Embryonic facial prominence (tissue), 1 donor: ENCODE results near the gene VPS37C.
"Not testable (repeated sequence)": the region's sequence is repeated elsewhere in the genome, so short reads cannot be mapped to it uniquely, and the experiment has no call there.

Experiments used
- DNase-seq: peaks from one replicate; pipeline ENCODE4 v3.0.0-alpha.2; 2016; ENCODE audit errors: extremely low spot score

VPS37C gene

DNA sequence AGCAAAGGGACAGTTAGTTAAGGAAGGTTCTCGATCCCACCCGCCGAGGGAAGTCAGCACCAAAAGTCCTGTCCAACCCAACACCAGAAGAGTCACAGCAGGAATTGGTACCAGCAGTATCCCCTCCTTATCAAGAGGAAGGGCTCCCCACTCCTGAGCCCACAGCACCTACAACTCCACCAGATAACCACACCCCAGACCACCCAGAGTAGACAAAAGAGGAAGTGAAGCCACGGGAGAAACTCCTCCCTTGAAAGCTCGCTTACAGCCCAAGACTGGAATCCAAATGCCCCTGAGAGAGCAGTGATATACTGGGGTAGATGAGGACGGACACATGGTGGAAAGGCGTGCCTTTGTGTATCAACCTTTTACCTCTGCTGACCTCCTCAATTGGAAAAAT, 66.2 kb downstream of the VPS37C start:
- no peak for DNase-seq

- not testable (repeated sequence) for DNase-seq
Observed at GRCh38 chr11:61094167-61094566, 67.1 kb downstream of the VPS37C start.

DNA sequence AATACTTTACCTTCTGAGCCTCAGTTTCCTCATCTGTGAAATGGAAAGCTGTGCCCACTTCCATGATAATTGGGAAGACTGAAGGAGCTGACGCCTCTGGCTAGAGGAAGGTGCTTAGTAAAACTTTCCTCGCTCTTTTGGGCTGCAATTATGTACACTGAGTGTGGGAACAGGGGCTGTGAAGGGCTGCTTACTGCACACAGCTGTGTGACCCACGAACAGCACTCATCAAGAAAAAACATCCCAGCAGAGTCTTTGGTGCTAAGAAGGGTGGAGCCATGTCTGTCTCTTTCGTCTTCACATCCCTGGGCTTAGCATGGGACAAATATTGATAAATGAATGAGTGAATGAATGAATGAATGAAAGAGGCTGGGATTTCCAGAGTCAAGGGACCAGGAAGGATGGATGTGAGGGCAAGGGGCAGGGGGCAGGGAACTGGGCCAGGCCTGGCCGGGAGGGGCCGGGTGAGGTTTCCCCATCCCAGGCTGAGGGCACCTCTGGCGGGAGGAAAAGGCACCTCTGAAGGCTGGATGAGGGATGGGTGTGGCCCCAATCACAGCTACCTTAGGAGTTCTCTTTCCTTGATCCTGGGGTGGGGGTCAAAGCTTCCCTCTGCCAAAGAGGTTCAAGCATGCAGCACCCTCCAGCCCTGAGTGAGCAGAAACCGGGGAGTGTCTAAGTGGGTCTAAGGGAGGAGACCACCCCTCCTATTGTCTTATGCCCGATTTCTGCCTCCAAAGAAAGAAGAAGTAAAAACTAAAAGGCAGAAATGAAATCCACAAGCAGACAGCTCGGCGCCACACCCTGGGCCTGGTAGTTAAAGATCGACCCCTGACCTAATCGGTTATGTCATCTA, 68.1 kb downstream of the VPS37C start:
- no peak for DNase-seq

GRCh38 chr11:61092280-61092766, 68.9 kb downstream of the VPS37C start:
- DNase-seq: no peak

- no peak for DNase-seq
Observed at GRCh38 chr11:61091373-61092279, 69.6 kb downstream of the VPS37C start.

DNA sequence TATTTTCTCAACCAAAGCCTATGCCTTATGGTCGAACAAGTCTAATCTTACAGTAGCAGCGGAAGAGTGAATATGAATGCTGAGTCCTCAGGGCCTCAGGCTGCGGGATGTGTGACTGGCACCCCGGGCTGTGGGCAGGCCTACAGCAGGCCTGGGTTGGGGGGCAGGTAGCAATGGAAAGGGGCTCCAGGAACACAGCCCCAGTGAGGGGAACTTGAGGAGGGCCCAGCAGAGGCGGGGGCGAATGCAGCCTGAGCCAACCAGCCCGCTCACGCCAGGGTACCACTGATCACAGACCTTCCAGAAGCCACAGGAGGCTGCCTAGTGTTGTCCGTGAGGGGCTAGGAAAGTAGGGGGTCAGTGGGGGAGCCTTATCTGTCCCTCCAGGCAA, 70.2 kb downstream of the VPS37C start:
- no peak for DNase-seq

- DNase-seq: no peak
Observed at GRCh38 chr11:61090521-61090920, 70.7 kb downstream of the VPS37C start.

DNA sequence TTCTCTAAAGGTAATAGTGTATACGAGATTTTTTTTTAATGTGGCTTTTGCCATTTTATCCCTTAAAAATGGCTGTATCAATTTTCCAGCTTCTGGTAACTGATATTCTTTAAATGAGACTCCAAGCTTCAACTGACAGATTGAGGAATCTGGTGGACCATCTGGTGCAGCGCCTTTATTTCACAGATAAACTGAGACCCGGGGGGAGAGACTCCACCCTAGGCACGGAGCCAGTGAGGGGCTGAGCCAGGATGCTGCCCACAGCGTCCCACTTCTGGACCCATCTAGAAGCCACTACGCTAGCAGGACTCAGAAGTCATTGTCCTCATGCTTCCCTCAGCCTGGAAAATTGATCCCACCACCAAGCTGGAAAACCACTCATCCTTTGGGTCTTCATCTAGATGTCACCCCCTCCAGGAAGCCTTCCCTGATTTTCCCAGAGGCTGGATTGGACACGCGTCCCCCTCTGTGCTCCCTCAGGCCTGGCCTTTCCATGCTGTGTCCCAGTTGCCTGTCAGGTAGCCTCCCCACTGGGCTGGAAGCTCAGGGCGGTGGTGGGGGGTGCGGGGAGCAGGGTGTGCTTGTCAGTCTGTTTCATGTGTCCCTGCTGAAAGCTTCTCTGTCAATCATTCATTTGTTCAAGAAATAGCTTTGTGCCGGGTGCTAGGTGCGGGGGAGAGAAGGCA, 71.3 kb downstream of the VPS37C start:
- DNase-seq: no peak

GRCh38 chr11:61087426-61088119, 73.7 kb downstream of the VPS37C start:
- no peak for DNase-seq

DNA sequence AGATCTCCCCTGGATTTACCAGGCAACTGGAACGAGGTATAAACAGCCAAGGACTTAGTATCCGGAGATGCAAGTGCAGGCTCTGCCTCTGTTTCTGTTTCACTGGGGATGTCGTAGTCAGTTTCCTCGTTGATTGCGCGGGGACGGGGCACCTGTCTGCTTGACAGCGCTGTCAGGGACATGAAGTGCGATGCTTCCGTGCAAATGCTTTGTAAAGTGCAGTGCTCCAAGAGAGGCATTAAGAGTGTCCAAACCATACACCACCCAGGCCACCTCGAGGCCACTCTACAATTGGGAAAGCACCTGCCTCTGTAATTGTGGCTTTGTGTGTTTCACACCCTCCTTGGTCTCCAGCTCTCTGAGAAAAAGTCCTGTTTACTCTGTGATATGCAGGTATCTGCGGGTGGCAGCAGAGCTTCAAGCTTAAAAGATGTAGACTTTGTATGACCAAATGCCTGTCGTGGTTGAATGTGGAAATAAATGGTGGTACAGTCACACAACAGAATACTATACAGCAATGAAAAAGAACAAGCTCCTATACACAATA, 77.6 kb downstream of the VPS37C start:
- DNase-seq: no peak

- DNase-seq: no peak
Observed at GRCh38 chr11:61082931-61083531, 78.2 kb downstream of the VPS37C start.

- no peak for DNase-seq
Observed at GRCh38 chr11:61082062-61082870, 79.0 kb downstream of the VPS37C start.

DNA sequence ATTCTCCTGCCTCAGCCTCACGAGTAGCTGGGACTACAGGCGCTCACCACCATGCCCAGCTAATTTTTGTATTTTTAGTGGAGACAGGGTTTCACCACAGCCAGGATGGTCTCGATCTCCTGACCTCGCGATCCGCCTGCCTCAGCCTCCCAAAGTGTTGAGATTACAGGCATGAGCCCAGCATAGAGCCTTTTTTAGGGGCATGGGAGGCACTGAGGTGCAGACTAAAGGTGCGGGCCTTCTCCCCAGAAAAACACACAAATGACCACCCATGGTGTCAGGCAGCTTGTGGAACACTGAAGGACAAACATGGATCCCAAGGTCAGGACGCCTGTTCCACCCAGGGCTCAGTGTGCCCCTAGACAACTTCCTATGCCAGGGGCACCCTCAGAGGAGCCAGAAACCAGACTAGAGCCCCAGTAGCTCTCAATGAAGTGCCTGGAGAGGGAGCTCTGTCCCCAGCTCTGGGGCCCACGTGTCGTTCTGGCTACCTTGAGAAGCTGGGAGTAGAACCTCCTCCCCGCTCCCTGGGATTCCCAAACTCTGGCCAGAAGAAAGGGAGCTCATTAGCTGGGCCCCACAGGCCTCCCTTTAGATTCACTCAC, 80.1 kb downstream of the VPS37C start:
- no peak for DNase-seq

DNA sequence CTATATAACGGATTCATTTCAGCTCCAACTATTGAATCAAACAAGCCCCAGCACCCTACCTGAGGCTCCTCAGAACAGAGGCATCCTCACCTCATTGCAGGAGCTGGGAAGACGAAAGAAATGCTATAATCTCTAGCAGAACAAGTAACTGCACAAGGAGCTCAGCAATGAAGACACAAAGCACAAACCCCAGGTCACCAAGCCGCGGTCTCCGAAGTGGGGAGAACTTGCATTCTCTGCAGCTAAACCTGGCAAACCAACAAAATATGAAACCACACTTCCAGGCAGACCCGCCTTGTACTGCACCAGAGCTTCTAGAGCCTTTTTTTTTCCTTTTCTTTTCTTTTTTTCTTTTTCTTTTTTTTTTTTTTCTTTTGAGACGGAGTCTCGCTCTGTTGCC, 80.7 kb downstream of the VPS37C start:
- no peak for DNase-seq
